WTC11 (cell line): Measurements from ENCODE around the gene NDUFA12. TPM values are rescaled to one million over a fixed set of nuclear protein-coding genes. Genes with fewer than 3 reads are reported as not detected.

ENCODE experiments used
- ATAC-seq: fragments of 200-7000 bp; cut with Tn5 transposase; 2 replicates; pipeline ENCODE4 v1.10.0; 2021; ENCODE audit warnings: mild to moderate bottlenecking, moderate library complexity
- CTCF ChIA-PET: fragments of 300-600 bp; sonication (Branson Sonifier 250); formaldehyde crosslinking; loops from one replicate; lab custom pipeline; 2021; ENCODE audit warnings: antibody characterized with exemption; lab: Charles Lee
- POLR2A ChIA-PET: fragments of 350-600 bp; sonication (Branson Sonifier 250); formaldehyde crosslinking; loops from one replicate; lab custom pipeline; 2021; ENCODE audit warnings: antibody characterized with exemption; lab: Charles Lee
- DNase-seq: peaks from one replicate; pipeline ENCODE4 v3.0.0; 2021; ENCODE audit warnings: low spot score
- H3K27ac Mint-ChIP-seq: 2 replicates; pipeline ENCODE4 v1.8.0; 2021; ENCODE audit warnings: mixed read lengths
- H3K27me3 Mint-ChIP-seq: 2 replicates; pipeline ENCODE4 v1.8.0; 2021; ENCODE audit warnings: low read depth, mild to moderate bottlenecking, moderate library complexity, mixed read lengths
- H3K36me3 Mint-ChIP-seq: 2 replicates; pipeline ENCODE4 v1.8.0; 2021; ENCODE audit warnings: mixed read lengths
- H3K4me1 Mint-ChIP-seq: 2 replicates; pipeline ENCODE4 v1.8.0; 2022; ENCODE audit warnings: mixed read lengths
- H3K4me3 Mint-ChIP-seq: 2 replicates; pipeline ENCODE4 v1.8.0; 2021; ENCODE audit warnings: mild to moderate bottlenecking, moderate library complexity, mixed read lengths
- H3K9me3 Mint-ChIP-seq: 2 replicates; pipeline ENCODE4 v1.8.0; 2021; ENCODE audit warnings: mixed read lengths
- ATF1 ChIP-seq: sonication (generic); formaldehyde crosslinking; IDR thresholded peaks from 2 replicates; pipeline ENCODE4 v1.8.1; 2023; ENCODE audit warnings: mild to moderate bottlenecking, moderate library complexity, missing genetic modification reagents
- ESRRA ChIP-seq: sonication (generic); formaldehyde crosslinking; IDR thresholded peaks from 2 replicates; pipeline ENCODE4 v1.8.1; 2022; ENCODE audit warnings: mild to moderate bottlenecking, missing genetic modification reagents, borderline replicate concordance
- FOXJ3 ChIP-seq: sonication (generic); formaldehyde crosslinking; IDR thresholded peaks from 2 replicates; pipeline ENCODE4 v1.9.0; 2021; ENCODE audit warnings: missing genetic modification reagents, mild to moderate bottlenecking, borderline replicate concordance
- FOXK1 ChIP-seq: sonication (generic); formaldehyde crosslinking; IDR thresholded peaks from 2 replicates; pipeline ENCODE4 v1.8.0; 2022; ENCODE audit warnings: mild to moderate bottlenecking, moderate library complexity, missing genetic modification reagents
- FOXP1 ChIP-seq: sonication (generic); formaldehyde crosslinking; IDR thresholded peaks from 2 replicates; pipeline ENCODE4 v1.8.0; 2022; ENCODE audit warnings: missing genetic modification reagents, mild to moderate bottlenecking, moderate library complexity, borderline replicate concordance
- GTF2I ChIP-seq: fragments of 250-450 bp; sonication (Bioruptor Pico); conservative IDR thresholded peaks from 2 replicates; pipeline ENCODE4 v1.4.0; 2021; ENCODE audit warnings: mild to moderate bottlenecking
- HMGA2 ChIP-seq: fragments of 250-450 bp; sonication (Bioruptor Pico); IDR thresholded peaks from 2 replicates; pipeline ENCODE4 v1.4.0; 2021; ENCODE audit warnings: mild to moderate bottlenecking, moderate library complexity
- JUN ChIP-seq: sonication (generic); formaldehyde crosslinking; IDR thresholded peaks from 2 replicates; pipeline ENCODE4 v1.8.0; 2023; ENCODE audit warnings: mild to moderate bottlenecking, missing genetic modification reagents
- NFYB ChIP-seq: sonication (generic); formaldehyde crosslinking; conservative IDR thresholded peaks from 2 replicates; pipeline ENCODE4 v1.8.0; 2022; ENCODE audit warnings: low read depth, missing genetic modification reagents
- NR1H2 ChIP-seq: sonication (generic); formaldehyde crosslinking; IDR thresholded peaks from 2 replicates; pipeline ENCODE4 v1.9.0; 2021; ENCODE audit warnings: mild to moderate bottlenecking, moderate library complexity, missing genetic modification reagents
- NR2C2 ChIP-seq: sonication (generic); formaldehyde crosslinking; IDR thresholded peaks from 2 replicates; pipeline ENCODE4 v1.8.0; 2022; ENCODE audit warnings: mild to moderate bottlenecking, missing genetic modification reagents
- NR3C1 ChIP-seq: sonication (generic); formaldehyde crosslinking; conservative IDR thresholded peaks from 2 replicates; pipeline ENCODE4 v1.8.1; 2023; ENCODE audit warnings: low read depth, mild to moderate bottlenecking, missing genetic modification reagents
- SMAD3 ChIP-seq: sonication (generic); formaldehyde crosslinking; IDR thresholded peaks from 2 replicates; pipeline ENCODE4 v1.8.0; 2022; ENCODE audit warnings: missing genetic modification reagents, mild to moderate bottlenecking, borderline replicate concordance
- SP1 ChIP-seq: sonication (generic); formaldehyde crosslinking; conservative IDR thresholded peaks from 2 replicates; pipeline ENCODE4 v1.8.1; 2022; ENCODE audit warnings: missing genetic modification reagents
- TCF7 ChIP-seq: sonication (generic); formaldehyde crosslinking; IDR thresholded peaks from 2 replicates; pipeline ENCODE4 v1.8.0; 2022; ENCODE audit warnings: mild to moderate bottlenecking, low read depth, missing genetic modification reagents, moderate library complexity
- TEAD1 ChIP-seq: sonication (generic); formaldehyde crosslinking; IDR thresholded peaks from 2 replicates; pipeline ENCODE4 v1.8.0; 2022; ENCODE audit warnings: mild to moderate bottlenecking, missing genetic modification reagents
- ZNF396 ChIP-seq: fragments of 250-450 bp; sonication (Bioruptor Pico); IDR thresholded peaks from 2 replicates; pipeline ENCODE4 v1.8.0; 2021; ENCODE audit warnings: mild to moderate bottlenecking, moderate library complexity, borderline replicate concordance
- ZNF416 ChIP-seq: fragments of 250-450 bp; sonication (Bioruptor Pico); IDR thresholded peaks from 2 replicates; pipeline ENCODE4 v1.9.0; 2021; ENCODE audit warnings: mild to moderate bottlenecking, inconsistent platforms
- ZNF423 ChIP-seq: fragments of 250-450 bp; sonication (Bioruptor Pico); IDR thresholded peaks from 2 replicates; pipeline ENCODE4 v2.1.2; 2022; ENCODE audit warnings: mild to moderate bottlenecking, moderate library complexity
- total RNA-seq: library from RNA; stranded (reverse); gene quantifications from 3 replicates; pipeline ENCODE4 v1.2.3, GENCODE V29; 2021
- TF ChIP-seq, protein P1 (sequence below): sonication (generic); formaldehyde crosslinking; IDR thresholded peaks from 2 replicates; pipeline ENCODE4 v1.8.1; 2023; ENCODE audit warnings: mild to moderate bottlenecking, moderate library complexity, missing genetic modification reagents
- TF ChIP-seq, protein P2 (sequence below): sonication (generic); formaldehyde crosslinking; IDR thresholded peaks from 2 replicates; pipeline ENCODE4 v1.8.0; 2022; ENCODE audit warnings: missing genetic modification reagents
- TF ChIP-seq, protein P3 (sequence below): sonication (generic); formaldehyde crosslinking; IDR thresholded peaks from 2 replicates; pipeline ENCODE4 v1.8.1; 2022; ENCODE audit warnings: missing genetic modification reagents, borderline replicate concordance

NDUFA12 gene
- total RNA-seq, 1 experiment from 2014 or later: 87.3 TPM

DNA sequence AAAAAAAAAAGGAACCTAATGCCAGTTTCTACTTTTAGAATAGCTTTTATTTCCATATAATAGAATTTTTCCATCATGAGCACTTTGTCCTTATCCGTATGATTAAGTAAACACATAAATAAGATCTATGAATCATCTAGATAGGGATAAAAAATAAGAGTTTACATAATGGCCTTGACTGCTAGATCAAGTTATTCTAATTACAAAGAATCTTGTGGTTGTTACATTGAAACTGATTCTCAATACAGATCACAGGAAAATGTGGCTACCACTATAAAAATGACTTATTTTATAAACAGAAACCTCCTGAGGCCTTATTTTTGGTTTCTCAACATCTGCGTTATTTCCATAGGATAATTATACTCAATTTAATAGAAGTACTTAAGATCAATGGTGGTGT lies 34.4 kb upstream of the NDUFA12 start (continued):
- no peak for TF ChIP-seq TEAD1 (CRISPR knock-in tag)
- TF ChIP-seq ZNF396 (CRISPR knock-in tag): no peak
- TF ChIP-seq NR1H2 (CRISPR knock-in tag): no peak
- no peak for TF ChIP-seq ATF1 (CRISPR knock-in tag)
- no peak for TF ChIP-seq TCF7 (CRISPR knock-in tag)
- TF ChIP-seq HMGA2: no peak

DNA sequence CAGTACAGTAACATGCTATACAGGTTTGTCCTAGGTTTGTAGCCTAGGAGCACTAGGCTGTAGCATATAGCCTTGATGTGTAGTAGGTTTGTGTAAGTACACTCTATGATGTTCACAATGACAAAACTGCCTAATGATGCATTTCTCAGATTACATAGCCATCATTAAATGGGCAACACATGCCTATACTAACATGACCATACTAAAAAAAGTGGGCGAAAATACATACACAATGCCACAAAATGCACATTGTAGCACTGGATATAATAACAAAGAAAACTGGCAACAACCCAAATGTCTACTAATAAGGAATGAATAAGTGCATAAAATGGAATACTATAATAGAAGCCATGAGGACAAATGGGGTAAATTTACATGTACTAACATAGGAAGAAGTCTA lies 31.3 kb upstream of the NDUFA12 start:
- DNase-seq (no peak), ATAC-seq (no peak)
- Mint-ChIP-seq H3K4me1 (no peaks in the 10 kb centered on the region), H3K36me3 (peaks cover 27% of the 10 kb centered on the region), H3K27me3 (no peaks in the 10 kb centered on the region), H3K27ac (no peak overlapping the region), H3K9me3 (no peaks in the 10 kb centered on the region), H3K4me3 (no peak overlapping the region)
- TF ChIP-seq GTF2I (CRISPR knock-in tag) (no peak), ESRRA (CRISPR knock-in tag) (no peak), ZNF423 (CRISPR knock-in tag) (no peak), NFYB (CRISPR knock-in tag) (no peak), SMAD3 (CRISPR knock-in tag) (no peak), FOXJ3 (no peak), FOXP1 (no peak), NR3C1 (CRISPR knock-in tag) (no peak), JUN (CRISPR knock-in tag) (no peak), FOXK1 (no peak), SP1 (no peak), ZNF416 (CRISPR knock-in tag) (no peak), NR2C2 (CRISPR knock-in tag) (no peak)
- TF ChIP-seq, protein P1, sequence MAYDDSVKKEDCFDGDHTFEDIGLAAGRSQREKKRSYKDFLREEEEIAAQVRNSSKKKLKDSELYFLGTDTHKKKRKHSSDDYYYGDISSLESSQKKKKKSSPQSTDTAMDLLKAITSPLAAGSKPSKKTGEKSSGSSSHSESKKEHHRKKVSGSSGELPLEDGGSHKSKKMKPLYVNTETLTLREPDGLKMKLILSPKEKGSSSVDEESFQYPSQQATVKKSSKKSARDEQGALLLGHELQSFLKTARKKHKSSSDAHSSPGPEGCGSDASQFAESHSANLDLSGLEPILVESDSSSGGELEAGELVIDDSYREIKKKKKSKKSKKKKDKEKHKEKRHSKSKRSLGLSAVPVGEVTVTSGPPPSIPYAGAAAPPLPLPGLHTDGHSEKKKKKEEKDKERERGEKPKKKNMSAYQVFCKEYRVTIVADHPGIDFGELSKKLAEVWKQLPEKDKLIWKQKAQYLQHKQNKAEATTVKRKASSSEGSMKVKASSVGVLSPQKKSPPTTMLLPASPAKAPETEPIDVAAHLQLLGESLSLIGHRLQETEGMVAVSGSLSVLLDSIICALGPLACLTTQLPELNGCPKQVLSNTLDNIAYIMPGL: no peak
- TF ChIP-seq, protein P2, sequence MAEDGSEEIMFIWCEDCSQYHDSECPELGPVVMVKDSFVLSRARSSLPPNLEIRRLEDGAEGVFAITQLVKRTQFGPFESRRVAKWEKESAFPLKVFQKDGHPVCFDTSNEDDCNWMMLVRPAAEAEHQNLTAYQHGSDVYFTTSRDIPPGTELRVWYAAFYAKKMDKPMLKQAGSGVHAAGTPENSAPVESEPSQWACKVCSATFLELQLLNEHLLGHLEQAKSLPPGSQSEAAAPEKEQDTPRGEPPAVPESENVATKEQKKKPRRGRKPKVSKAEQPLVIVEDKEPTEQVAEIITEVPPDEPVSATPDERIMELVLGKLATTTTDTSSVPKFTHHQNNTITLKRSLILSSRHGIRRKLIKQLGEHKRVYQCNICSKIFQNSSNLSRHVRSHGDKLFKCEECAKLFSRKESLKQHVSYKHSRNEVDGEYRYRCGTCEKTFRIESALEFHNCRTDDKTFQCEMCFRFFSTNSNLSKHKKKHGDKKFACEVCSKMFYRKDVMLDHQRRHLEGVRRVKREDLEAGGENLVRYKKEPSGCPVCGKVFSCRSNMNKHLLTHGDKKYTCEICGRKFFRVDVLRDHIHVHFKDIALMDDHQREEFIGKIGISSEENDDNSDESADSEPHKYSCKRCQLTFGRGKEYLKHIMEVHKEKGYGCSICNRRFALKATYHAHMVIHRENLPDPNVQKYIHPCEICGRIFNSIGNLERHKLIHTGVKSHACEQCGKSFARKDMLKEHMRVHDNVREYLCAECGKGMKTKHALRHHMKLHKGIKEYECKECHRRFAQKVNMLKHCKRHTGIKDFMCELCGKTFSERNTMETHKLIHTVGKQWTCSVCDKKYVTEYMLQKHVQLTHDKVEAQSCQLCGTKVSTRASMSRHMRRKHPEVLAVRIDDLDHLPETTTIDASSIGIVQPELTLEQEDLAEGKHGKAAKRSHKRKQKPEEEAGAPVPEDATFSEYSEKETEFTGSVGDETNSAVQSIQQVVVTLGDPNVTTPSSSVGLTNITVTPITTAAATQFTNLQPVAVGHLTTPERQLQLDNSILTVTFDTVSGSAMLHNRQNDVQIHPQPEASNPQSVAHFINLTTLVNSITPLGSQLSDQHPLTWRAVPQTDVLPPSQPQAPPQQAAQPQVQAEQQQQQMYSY (CRISPR knock-in tag): no peak
- TF ChIP-seq, protein P3, sequence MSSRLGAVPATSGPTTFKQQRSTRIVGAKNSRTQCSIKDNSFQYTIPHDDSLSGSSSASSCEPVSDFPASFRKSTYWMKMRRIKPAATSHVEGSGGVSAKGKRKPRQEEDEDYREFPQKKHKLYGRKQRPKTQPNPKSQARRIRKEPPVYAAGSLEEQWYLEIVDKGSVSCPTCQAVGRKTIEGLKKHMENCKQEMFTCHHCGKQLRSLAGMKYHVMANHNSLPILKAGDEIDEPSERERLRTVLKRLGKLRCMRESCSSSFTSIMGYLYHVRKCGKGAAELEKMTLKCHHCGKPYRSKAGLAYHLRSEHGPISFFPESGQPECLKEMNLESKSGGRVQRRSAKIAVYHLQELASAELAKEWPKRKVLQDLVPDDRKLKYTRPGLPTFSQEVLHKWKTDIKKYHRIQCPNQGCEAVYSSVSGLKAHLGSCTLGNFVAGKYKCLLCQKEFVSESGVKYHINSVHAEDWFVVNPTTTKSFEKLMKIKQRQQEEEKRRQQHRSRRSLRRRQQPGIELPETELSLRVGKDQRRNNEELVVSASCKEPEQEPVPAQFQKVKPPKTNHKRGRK (CRISPR knock-in tag): no peak
- CTCF ChIA-PET: no interaction called here
- POLR2A ChIA-PET: no interaction called here
